ENCODE results near the gene PDXP.

Gene PDXP

GRCh38 chr22:37623075-37624016 is 35.2 kb upstream of the PDXP start (continued):
- no peak for TF ChIP-seq CREB5 (CRISPR knock-in tag; IDR thresholded peaks at IDR 0.05; ENCODE audit: low read depth)
- no peak for TF ChIP-seq ZNF70 (CRISPR knock-in tag; IDR thresholded peaks at IDR 0.05)
- TF ChIP-seq ZNF8 (CRISPR knock-in tag; IDR thresholded peaks at IDR 0.05) = no peak
- TF ChIP-seq PPARA (CRISPR knock-in tag; IDR thresholded peaks at IDR 0.05; ENCODE audit: borderline replicate concordance) = no peak
- TF ChIP-seq RARB (CRISPR knock-in tag; IDR thresholded peaks at IDR 0.05) = no peak
- TF ChIP-seq, protein P1, sequence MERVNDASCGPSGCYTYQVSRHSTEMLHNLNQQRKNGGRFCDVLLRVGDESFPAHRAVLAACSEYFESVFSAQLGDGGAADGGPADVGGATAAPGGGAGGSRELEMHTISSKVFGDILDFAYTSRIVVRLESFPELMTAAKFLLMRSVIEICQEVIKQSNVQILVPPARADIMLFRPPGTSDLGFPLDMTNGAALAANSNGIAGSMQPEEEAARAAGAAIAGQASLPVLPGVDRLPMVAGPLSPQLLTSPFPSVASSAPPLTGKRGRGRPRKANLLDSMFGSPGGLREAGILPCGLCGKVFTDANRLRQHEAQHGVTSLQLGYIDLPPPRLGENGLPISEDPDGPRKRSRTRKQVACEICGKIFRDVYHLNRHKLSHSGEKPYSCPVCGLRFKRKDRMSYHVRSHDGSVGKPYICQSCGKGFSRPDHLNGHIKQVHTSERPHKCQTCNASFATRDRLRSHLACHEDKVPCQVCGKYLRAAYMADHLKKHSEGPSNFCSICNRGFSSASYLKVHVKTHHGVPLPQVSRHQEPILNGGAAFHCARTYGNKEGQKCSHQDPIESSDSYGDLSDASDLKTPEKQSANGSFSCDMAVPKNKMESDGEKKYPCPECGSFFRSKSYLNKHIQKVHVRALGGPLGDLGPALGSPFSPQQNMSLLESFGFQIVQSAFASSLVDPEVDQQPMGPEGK (CRISPR knock-in tag; IDR thresholded peaks at IDR 0.05; ENCODE audit: borderline replicate concordance) = no peak
- TF ChIP-seq TOX (CRISPR knock-in tag; IDR thresholded peaks at IDR 0.05; ENCODE audit: borderline replicate concordance) = no peak

DNA sequence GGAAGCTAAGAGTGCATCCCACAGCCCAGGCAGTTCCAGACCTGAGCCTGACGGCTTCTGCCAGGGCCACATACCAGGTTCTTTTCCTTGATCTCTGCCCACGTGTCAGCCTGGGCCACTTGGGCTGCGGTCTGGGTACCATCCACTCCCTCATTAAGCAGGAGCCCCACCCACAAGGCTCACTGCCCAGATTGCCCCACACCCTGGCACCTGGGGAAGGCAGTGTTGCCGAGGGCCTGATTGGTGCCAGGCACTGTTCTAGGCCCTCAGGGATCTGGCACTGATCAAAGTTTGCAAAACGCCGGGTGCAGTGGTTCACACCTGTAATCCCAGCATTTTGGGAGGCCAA is 34.5 kb upstream of the PDXP start:
- no peak for ATAC-seq
- TF ChIP-seq RARB (CRISPR knock-in tag; IDR thresholded peaks at IDR 0.05) (no peak), TOX (CRISPR knock-in tag; IDR thresholded peaks at IDR 0.05; ENCODE audit: borderline replicate concordance) (no peak), ISL1 (CRISPR knock-in tag; IDR thresholded peaks at IDR 0.05) (no peak), PPARA (CRISPR knock-in tag; IDR thresholded peaks at IDR 0.05; ENCODE audit: borderline replicate concordance) (no peak), CREB5 (CRISPR knock-in tag; IDR thresholded peaks at IDR 0.05; ENCODE audit: low read depth) (no peak)
- TF ChIP-seq, protein P2, sequence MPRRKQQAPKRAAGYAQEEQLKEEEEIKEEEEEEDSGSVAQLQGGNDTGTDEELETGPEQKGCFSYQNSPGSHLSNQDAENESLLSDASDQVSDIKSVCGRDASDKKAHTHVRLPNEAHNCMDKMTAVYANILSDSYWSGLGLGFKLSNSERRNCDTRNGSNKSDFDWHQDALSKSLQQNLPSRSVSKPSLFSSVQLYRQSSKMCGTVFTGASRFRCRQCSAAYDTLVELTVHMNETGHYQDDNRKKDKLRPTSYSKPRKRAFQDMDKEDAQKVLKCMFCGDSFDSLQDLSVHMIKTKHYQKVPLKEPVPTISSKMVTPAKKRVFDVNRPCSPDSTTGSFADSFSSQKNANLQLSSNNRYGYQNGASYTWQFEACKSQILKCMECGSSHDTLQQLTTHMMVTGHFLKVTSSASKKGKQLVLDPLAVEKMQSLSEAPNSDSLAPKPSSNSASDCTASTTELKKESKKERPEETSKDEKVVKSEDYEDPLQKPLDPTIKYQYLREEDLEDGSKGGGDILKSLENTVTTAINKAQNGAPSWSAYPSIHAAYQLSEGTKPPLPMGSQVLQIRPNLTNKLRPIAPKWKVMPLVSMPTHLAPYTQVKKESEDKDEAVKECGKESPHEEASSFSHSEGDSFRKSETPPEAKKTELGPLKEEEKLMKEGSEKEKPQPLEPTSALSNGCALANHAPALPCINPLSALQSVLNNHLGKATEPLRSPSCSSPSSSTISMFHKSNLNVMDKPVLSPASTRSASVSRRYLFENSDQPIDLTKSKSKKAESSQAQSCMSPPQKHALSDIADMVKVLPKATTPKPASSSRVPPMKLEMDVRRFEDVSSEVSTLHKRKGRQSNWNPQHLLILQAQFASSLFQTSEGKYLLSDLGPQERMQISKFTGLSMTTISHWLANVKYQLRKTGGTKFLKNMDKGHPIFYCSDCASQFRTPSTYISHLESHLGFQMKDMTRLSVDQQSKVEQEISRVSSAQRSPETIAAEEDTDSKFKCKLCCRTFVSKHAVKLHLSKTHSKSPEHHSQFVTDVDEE (CRISPR knock-in tag; IDR thresholded peaks at IDR 0.05) = no peak

- ATAC-seq = no peak
- no peak for TF ChIP-seq ZC3H10 (CRISPR knock-in tag; IDR thresholded peaks at IDR 0.05)
- no peak for TF ChIP-seq BACH2 (CRISPR knock-in tag; IDR thresholded peaks at IDR 0.05; ENCODE audit: borderline replicate concordance)
- no peak for TF ChIP-seq GLIS3 (CRISPR knock-in tag; IDR thresholded peaks at IDR 0.05)
- TF ChIP-seq, protein P2 (CRISPR knock-in tag; IDR thresholded peaks at IDR 0.05) = no peak
- no peak for TF ChIP-seq ZFP30 (CRISPR knock-in tag; IDR thresholded peaks at IDR 0.05)
- no peak for TF ChIP-seq ZNF8 (CRISPR knock-in tag; IDR thresholded peaks at IDR 0.05)
- TF ChIP-seq ARNTL (CRISPR knock-in tag; IDR thresholded peaks at IDR 0.05; ENCODE audit: borderline replicate concordance, low read depth) = no peak
- TF ChIP-seq, protein P3, sequence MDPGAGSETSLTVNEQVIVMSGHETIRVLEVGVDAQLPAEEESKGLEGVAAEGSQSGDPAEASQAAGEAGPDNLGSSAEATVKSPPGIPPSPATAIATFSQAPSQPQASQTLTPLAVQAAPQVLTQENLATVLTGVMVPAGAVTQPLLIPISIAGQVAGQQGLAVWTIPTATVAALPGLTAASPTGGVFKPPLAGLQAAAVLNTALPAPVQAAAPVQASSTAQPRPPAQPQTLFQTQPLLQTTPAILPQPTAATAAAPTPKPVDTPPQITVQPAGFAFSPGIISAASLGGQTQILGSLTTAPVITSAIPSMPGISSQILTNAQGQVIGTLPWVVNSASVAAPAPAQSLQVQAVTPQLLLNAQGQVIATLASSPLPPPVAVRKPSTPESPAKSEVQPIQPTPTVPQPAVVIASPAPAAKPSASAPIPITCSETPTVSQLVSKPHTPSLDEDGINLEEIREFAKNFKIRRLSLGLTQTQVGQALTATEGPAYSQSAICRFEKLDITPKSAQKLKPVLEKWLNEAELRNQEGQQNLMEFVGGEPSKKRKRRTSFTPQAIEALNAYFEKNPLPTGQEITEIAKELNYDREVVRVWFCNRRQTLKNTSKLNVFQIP (CRISPR knock-in tag; IDR thresholded peaks at IDR 0.05; ENCODE audit: borderline replicate concordance, low read depth) = no peak
- TF ChIP-seq, protein P1 (CRISPR knock-in tag; IDR thresholded peaks at IDR 0.05; ENCODE audit: borderline replicate concordance) = no peak
- no peak for TF ChIP-seq RARB (CRISPR knock-in tag; IDR thresholded peaks at IDR 0.05)
- TF ChIP-seq ESRRG (CRISPR knock-in tag; IDR thresholded peaks at IDR 0.05) = no peak
- no peak for TF ChIP-seq ISL1 (CRISPR knock-in tag; IDR thresholded peaks at IDR 0.05)
These were observed 33.6 kb upstream of the PDXP start for GRCh38 chr22:37624876-37625275.
